ENCODE results near the gene CD79A.

CD79A gene

DNA sequence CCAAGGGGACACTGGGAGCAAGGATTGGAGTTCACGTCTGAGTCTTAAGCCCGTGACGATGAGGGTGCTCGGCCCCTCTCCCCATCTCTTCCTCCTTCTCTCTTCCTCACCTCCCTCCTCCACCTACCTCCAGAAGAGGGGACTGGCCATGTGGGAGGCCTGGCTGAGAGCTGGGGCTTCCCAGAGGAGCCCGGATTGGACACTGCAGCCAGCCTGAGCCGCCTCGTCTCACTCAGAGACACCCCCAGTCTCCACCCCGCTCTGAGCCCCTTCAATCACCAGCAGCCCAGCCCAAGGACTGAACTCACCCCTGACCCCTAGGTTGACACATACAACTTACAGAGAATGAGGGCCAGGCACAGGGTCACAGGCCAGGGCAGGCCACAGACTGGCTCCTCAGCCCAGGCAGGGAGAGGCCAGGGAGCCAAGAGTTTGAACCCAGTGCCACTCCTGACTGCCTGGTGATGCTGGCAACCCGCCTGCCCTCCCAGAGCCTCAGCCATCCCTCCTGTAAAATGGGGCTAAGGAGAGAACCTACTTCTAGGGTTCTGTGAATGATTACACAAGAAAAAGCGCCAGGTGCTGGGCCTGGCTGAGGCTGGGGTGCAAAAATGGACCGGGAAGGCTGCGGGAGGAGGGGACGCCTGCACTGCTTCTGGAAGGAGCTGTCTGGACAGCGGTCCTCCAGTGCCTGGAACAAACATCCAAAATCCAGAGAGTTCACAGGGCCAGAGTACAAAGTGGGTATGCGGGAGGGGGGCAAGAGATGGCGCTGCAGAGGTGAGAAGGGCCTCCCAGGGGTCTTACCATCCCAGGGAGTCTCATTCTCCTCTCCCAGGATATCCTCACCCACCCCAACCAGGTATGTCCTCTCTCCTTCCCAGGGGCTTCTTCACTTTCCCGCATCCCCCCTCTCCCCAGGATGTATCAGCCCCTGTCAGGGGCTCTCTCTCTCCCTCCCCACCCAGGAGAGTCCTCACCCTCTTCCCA, 1.1 kb downstream of the CD79A start:
- TF ChIP-seq, protein P1, sequence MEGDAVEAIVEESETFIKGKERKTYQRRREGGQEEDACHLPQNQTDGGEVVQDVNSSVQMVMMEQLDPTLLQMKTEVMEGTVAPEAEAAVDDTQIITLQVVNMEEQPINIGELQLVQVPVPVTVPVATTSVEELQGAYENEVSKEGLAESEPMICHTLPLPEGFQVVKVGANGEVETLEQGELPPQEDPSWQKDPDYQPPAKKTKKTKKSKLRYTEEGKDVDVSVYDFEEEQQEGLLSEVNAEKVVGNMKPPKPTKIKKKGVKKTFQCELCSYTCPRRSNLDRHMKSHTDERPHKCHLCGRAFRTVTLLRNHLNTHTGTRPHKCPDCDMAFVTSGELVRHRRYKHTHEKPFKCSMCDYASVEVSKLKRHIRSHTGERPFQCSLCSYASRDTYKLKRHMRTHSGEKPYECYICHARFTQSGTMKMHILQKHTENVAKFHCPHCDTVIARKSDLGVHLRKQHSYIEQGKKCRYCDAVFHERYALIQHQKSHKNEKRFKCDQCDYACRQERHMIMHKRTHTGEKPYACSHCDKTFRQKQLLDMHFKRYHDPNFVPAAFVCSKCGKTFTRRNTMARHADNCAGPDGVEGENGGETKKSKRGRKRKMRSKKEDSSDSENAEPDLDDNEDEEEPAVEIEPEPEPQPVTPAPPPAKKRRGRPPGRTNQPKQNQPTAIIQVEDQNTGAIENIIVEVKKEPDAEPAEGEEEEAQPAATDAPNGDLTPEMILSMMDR (IDR thresholded peaks at IDR 0.05; ENCODE audit: low read depth, low read length, missing control alignments), result no peak
- in situ Hi-C loops (cut with HindIII; ENCODE audit: low sequenced_read_pairs), result no loop called here
- DNase-seq (ENCODE audit: low read depth), result no peak
- H3K4me3 ChIP-seq (ENCODE audit: low read depth, low read length), result no peak overlapping the region

DNA sequence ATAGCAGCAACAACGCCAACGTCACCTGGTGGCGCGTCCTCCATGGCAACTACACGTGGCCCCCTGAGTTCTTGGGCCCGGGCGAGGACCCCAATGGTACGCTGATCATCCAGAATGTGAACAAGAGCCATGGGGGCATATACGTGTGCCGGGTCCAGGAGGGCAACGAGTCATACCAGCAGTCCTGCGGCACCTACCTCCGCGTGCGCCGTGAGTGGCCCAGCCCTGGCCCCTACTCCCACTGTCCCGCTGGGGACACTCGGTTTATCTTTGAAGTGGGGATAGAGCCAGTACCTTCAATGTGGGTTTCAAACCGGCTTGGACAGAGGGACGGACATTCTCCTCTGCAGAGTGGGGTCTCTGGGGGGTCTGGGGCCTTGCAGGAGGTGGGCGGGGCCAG, 2.0 kb downstream of the CD79A start:
- H3K4me3 ChIP-seq (ENCODE audit: low read depth, low read length), result no peak overlapping the region
- in situ Hi-C loops (cut with HindIII; ENCODE audit: low sequenced_read_pairs), result no loop called here
- TF ChIP-seq, protein P1 (IDR thresholded peaks at IDR 0.05; ENCODE audit: low read depth, low read length, missing control alignments), result no peak
- no peak for DNase-seq (ENCODE audit: low read depth)

DNA sequence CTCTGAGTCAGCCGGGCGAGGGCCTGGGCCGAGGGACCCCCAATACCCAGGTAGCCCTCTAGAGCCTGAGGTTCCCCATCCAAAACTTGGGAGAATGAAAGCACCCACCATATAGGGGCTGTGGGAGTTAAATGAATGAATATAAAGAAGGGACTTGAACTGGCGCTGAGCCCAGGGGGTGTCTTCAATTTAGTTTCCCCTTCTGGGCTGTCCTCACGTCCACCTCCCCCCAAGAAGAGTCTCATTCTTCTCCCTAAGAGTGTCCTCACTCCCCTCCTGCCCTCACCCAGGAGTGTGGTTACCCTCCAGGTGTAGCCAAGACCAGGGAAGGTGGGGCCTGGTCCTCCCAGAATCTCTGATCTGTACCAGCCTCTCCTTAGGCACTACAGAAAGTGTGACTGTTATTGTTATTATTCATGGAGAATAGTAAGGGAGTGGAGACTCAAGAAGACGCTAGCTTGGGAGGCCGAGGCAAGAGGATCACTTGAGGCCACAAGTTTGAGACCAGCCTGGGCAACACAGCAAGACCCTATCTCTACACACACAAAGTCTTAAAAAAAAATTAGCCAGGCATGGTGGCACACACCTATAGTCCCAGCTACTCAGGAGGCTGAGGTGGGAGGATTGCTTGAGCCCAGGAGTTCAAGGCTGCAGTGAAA, 2.7 kb downstream of the CD79A start:
- TF ChIP-seq, protein P1 (IDR thresholded peaks at IDR 0.05; ENCODE audit: low read depth, low read length, missing control alignments), result no peak
- in situ Hi-C loops (cut with HindIII; ENCODE audit: low sequenced_read_pairs), result no loop called here
- DNase-seq (ENCODE audit: low read depth), result no peak
- no peak overlapping the region for H3K4me3 ChIP-seq (ENCODE audit: low read depth, low read length)

DNA sequence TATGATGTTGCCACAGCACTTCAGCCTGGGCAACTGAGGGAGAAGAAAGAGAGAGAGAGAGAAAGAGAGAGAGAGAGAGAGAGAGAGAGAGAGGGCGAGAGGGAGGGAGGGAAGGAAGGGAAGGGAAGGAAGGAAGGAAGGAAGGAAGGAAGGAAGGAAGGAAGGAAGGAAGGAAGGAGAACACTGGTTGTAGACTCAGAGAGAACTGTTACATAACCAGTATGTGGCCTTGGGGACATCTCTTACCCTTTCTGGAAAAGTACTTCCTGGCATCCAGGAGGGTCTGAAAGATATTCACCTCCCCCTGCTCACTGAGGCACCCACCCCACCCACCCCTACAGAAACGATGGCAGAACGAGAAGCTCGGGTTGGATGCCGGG, 3.2 kb downstream of the CD79A start:
- in situ Hi-C loops (cut with HindIII; ENCODE audit: low sequenced_read_pairs), result no loop called here
- no peak overlapping the region for H3K4me3 ChIP-seq (ENCODE audit: low read depth, low read length)
- TF ChIP-seq, protein P1 (IDR thresholded peaks at IDR 0.05; ENCODE audit: low read depth, low read length, missing control alignments), result no peak
- DNase-seq (ENCODE audit: low read depth), result no peak

DNA sequence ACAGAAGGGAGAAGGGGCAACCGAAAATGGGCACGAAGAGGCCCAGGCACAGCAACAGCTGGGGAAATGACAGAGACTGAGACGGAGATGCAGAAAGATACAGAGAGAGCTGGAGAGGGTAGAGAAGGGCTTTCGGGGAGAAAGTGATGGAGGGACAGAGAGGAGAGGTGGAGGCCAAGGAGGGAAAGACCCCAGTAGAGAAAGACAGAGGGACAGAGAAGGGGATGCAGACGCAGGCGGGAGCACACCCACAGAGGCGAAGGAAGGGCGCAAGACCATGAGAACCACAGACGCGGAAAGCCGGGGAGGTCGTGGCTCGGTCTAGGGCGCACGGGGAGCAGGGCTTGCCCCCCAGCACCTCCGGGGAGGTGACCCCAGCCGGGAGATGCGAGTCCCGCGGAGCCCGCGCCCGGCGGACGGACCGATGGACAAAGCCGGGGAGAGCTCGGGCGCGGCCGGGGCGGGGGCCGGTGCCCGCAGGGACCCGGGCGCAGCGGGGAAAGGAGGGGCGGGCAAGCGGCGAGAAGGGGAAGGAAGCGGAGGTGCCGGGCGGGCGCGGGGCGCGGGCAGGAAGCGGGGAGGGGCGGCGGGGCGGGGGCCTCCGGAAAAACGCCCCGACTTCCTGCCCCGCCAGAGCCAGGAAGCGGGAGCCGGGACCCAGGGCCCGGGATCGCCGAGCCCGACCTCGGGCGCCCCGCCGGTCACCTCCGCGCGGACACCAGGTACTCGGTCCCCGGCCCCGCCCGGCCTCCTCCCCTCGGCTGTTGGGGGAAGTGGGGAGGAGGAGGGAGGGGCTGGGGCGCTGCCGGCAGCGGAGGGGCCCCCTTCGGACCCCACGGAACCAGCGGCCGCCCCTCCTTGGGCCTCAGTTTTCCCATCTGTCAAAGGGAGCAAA, 5.7 kb downstream of the CD79A start, which contains the start of gene ARHGEF1:
Gene ARHGEF1 (plus strand): TSS at position 617 of the 895 bp plus-strand sequence. CDS start 4,899 bp downstream, outside the sequence.
- in situ Hi-C loops (cut with HindIII; ENCODE audit: low sequenced_read_pairs), result no loop called here
- DNase-seq (ENCODE audit: low read depth), result no peak

More for the DNA sequence above, 5.7 kb downstream of the CD79A start, which contains the start of gene ARHGEF1:
- TF ChIP-seq, protein P1 (IDR thresholded peaks at IDR 0.05; ENCODE audit: low read depth, low read length, missing control alignments), result no peak
- H3K4me3 ChIP-seq (ENCODE audit: low read depth, low read length), result peak within 1 kb of the TSS; percentile 61

Data from astrocyte of the cerebellum (primary cell).